Kidney (tissue), 14 donors: Measurements from ENCODE around the gene CELSR3. TPM values are rescaled to one million over a fixed set of nuclear protein-coding genes. Genes with fewer than 3 reads are reported as not detected.
A peak's percentile ranks its signal among the peaks of the same experiment; 100 is the strongest.

ENCODE experiments used
- DNase-seq, 5 donors: peaks; one replicate each; pipeline ENCODE4 v3.0.0-alpha.2; 2013 to 2020
- FAIRE-seq: peaks from 2 replicates; lab custom pipeline; 2012; peaks lifted over from hg19 to GRCh38; lab: Jason Lieb, UNC
- H3K27ac ChIP-seq, 2 donors: one replicate each; pipeline ENCODE4 v1.7.0; 2013; ENCODE audit warnings: low read depth in 2 of 2, low read length in 2 of 2, inconsistent platforms in 1 of 2
- H3K27me3 ChIP-seq: one replicate; pipeline ENCODE4 v1.7.1; 2013; ENCODE audit warnings: low read length, inconsistent platforms; ENCODE audit not compliant: control insufficient read depth, insufficient read depth
- H3K36me3 ChIP-seq, 3 donors: one replicate each; pipeline versions ENCODE4 v1.7.0 to v1.7.1; 2013; ENCODE audit warnings: low read length in 3 of 3, control low read depth in 1 of 3, inconsistent platforms in 1 of 3; ENCODE audit not compliant: insufficient read depth in 3 of 3, control insufficient read depth in 2 of 3
- H3K4me1 ChIP-seq, 3 donors: one replicate each; pipeline versions ENCODE4 v1.7.0 to v1.7.1; 2013; ENCODE audit warnings: low read length in 3 of 3, inconsistent platforms in 1 of 3, low read depth in 1 of 3; ENCODE audit not compliant: control insufficient read depth in 2 of 3, insufficient read depth in 2 of 3
- H3K4me3 ChIP-seq, 3 donors: one replicate each; pipeline versions ENCODE4 v1.7.0 to v1.8.1; 2013; ENCODE audit warnings: low read length in 3 of 3, control low read depth in 1 of 3, inconsistent platforms in 1 of 3
- H3K9ac ChIP-seq, 3 donors: one replicate each; pipeline versions ENCODE4 v1.7.0 to v1.7.1; 2013; ENCODE audit warnings: low read length in 3 of 3, control low read depth in 1 of 3, inconsistent platforms in 1 of 3
- H3K9me3 ChIP-seq, 3 donors: one replicate each; pipeline versions ENCODE4 v1.7.0 to v1.7.1; 2013; ENCODE audit warnings: low read length in 3 of 3, control low read depth in 1 of 3, inconsistent platforms in 1 of 3; ENCODE audit not compliant: control insufficient read depth in 2 of 3, insufficient read depth in 1 of 3
- CTCF ChIP-seq: IDR thresholded peaks from 3 replicates; pipeline ENCODE4 v1.5.1; 2012; ENCODE audit warnings: mild to moderate bottlenecking, moderate library complexity, borderline replicate concordance; ENCODE audit not compliant: insufficient read depth; ENCODE audit errors: extremely low read depth
- intact Hi-C: fragments of 100-400 bp; cut with DNase I; formaldehyde crosslinking; loops from one replicate; pipeline ENCODE4 v1.11.1; 2022
- polyA plus RNA-seq: library from polyadenylated mRNA; stranded (reverse); fragments of 350-450 nt; fragmentation: Illumina TruSeq; extraction: RNeasy Lipid Tissue Mini Kit (QIAGEN cat#74804); gene quantifications from one replicate; pipeline ENCODE4 v1.2.3, GENCODE V29; 2014; ENCODE audit warnings: low read depth, low replicate concordance; ENCODE audit not compliant: insufficient read depth
- total RNA-seq: library from RNA; stranded (reverse); fragmentation: NEBNext Ultra II Directional; extraction: Animal tissue kit (Norgen Biotek cat#: 25700); gene quantifications from one replicate; pipeline ENCODE4 v1.2.1, GENCODE V29; 2021
- donor health status: control.
- donor health status: control.
- donor health status: control.
- donor health status: control.
- donor health status: control.
- donor health status: DM: yes; HTN: yes; CAD: no.
- donor health status: Normal renal cell carcinoma (clear cell type).

CELSR3 gene
- total and polyA plus RNA-seq, 2 donors from 2014 or later: 0.17 to 2.0 TPM

GRCh38 chr3:48612309-48612708 lies 50.4 kb downstream of the CELSR3 start:
- no peak overlapping the region for H3K4me3 ChIP-seq
- no peak for DNase-seq
- peaks cover 0 to 9% (median 0%) of the 10 kb centered on the region in 3 donors for H3K4me1 ChIP-seq
- no peaks in the 10 kb centered on the region for H3K27me3 ChIP-seq
- H3K9ac ChIP-seq: no peak overlapping the region
- peaks cover 0 to 4% (median 0%) of the 10 kb centered on the region in 3 donors for H3K9me3 ChIP-seq
- TF ChIP-seq CTCF: no peak
- intact Hi-C loops: no loop called here
- no peak for FAIRE-seq
- no peaks in the 10 kb centered on the region for H3K36me3 ChIP-seq
- no peak overlapping the region for H3K27ac ChIP-seq

GRCh38 chr3:48609088-48610005 lies 53.3 kb downstream of the CELSR3 start, which contains the start of gene UQCRC1:
UQCRC1 (minus strand) TSS chr3:48609646; CDS start chr3:48609620, 26 bp downstream.
- Histone ChIP-seq H3K9ac (peak within 1 kb of the TSS; percentile 34 to 91 (median 81)), H3K4me3 (peak within 1 kb of the TSS; percentile 67 to 98 (median 87)), H3K4me1 (peaks cover 0 to 9% (median 0%) of the 10 kb centered on the region in 3 donors), H3K27ac (peak within 1 kb of the TSS; percentile 97 to 98), H3K9me3 (no peaks in the 10 kb centered on the region), H3K36me3 (peaks cover 0 to 19% (median 16%) of the 10 kb centered on the region in 3 donors), H3K27me3 (no peaks in the 10 kb centered on the region)
- DNase-seq (peak; percentile 96 to 97 (median 96)), FAIRE-seq (no peak)
- intact Hi-C loops: no loop called here
- TF ChIP-seq CTCF: peak; percentile 86

GRCh38 chr3:48607519-48607918 lies 55.2 kb downstream of the CELSR3 start:
- no peak for FAIRE-seq
- peaks cover 6 to 38% (median 32%) of the 10 kb centered on the region in 3 donors for H3K36me3 ChIP-seq
- intact Hi-C loops: no loop called here

More at GRCh38 chr3:48607519-48607918, 55.2 kb downstream of the CELSR3 start:
- Histone ChIP-seq H3K9ac (no peak overlapping the region), H3K27ac (no peak overlapping the region), H3K27me3 (no peaks in the 10 kb centered on the region), H3K4me3 (no peak overlapping the region), H3K4me1 (peaks cover 0 to 9% (median 0%) of the 10 kb centered on the region in 3 donors), H3K9me3 (no peaks in the 10 kb centered on the region)
- no peak for DNase-seq
- no peak for TF ChIP-seq CTCF
